Measurements from ENCODE around the gene ABRAXAS1.

Gene ABRAXAS1

DNA sequence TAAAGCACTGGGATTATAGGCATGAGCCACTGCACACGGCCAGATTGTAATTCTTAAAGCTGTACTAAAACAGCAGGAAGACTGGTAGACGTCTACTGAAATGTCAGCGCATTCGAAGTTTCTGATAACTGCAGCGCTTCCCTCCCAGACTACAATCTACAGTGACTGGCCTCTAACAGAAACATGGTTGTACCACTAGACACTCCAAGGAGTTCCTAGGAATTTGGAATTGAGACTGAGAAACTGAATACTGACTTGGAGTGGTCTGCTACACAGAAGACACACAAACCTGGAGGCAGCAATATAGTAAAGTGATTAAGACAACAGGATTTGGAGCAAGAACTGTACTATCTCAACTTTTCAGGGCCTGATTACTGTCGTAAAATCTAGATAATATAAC is 30.2 kb downstream of the ABRAXAS1 start:
- H3K4me3 ChIP-seq (ENCODE audit: low read depth, low read length), result peak overlapping the region; percentile 96

DNA sequence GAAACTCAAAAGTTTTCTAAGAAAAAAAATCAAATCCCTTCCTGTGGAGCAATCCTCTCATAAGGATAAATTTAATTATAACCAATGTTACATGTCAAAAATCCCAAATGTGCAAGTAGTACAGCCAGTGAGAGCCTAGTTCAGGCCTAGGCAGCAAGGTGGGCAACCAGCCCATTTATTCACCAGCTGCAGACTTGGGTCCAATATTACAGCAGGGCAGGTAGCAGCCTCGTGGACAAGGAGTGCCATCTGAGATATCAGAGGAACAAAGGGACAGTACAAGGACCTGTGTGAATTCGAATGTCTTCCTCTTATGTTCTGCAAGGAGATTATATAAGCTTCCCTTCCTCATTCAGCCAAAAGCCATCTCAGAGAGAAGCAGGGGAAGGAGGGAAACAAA is 35.9 kb downstream of the ABRAXAS1 start:
- no peak overlapping the region for H3K4me3 ChIP-seq (ENCODE audit: low read depth, low read length)

DNA sequence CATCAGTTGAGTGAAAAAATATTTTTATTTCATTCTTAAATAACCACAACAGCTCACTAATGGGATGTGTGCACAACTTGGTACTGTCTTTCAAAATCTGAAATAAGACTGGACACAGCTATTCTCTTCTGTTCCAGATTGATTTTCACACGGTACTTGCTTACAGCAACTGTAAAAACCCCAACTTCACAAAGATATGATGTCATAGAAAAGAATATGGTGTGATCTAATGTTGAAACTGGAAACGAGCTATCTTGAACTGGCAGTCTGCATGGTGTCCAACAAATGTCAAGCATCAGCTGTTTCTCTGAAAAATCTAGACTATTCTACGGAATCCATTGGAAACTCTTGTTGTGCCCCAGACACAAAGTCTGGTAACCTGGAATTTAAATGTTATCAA is 44.0 kb downstream of the ABRAXAS1 start:
- no peak overlapping the region for H3K4me3 ChIP-seq (ENCODE audit: low read depth, low read length)

DNA sequence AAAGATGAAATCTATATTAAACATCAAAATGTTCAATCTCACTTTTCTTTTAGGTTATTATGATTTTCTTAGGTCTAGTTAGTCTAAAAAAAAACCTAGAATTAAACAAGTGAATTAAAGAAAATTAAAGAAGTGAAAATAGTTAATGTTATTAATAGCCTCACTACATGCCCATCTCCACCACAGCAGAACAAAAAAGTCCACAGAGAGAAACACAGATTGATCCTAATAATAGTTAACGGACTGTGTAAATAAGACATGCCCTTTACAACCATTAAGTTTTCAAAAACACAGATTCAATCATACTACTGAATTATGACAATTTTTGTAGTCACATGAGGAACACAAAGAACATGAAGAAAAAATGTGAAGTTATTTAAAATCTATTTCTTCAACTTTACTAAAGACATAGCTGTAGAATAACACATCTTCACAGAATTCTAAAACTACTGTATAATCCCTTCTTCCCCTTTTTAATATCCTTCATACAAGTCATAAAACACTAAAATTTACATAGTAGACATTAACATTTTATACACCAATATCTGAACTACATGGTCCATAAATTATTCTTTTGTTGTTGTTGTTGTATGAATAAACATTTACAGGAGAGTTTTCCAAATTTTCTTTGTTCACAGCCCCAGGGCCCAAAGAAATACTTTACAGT is 44.6 kb downstream of the ABRAXAS1 start:
- no peak overlapping the region for H3K4me3 ChIP-seq (ENCODE audit: low read depth, low read length)

DNA sequence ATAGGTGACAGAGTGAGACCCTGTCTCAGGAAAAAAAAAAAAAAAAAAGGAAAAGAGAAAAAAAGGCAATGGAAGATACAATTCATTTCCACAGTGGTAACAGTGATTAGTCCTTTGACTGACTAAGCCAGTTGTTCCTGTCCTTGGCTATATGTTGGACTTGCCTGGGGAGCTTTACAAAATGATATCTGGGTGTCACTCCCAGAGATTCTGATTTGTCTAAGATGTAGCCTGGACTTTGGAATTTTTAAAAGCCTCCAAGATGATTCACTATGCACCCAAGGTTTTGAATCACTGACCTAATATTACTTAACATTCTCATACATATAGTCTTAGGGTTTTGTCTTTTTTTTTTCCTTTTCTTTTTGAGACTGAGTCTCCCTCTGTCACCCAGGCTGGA is 46.2 kb downstream of the ABRAXAS1 start:
- H3K4me3 ChIP-seq (ENCODE audit: low read depth, low read length), result no peak overlapping the region

DNA sequence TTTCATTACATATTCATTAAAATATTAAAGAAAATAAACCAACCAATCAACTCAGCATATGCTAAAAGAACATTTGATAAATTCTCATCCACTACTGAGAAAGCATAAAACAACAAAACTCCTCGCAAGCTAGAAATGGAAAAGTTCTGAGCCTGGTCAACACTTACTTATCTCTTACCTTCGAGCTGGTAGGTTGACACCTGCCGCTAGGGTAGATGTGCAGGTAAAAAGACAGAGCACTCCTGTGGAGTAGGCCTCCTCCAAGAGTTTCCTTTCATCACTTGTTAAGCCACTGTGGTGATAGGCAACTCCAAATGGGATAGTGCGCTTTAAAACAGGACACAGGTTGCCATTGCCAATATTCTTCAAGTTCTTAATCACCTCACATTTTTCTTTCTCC is 48.2 kb downstream of the ABRAXAS1 start:
- no peak overlapping the region for H3K4me3 ChIP-seq (ENCODE audit: low read depth, low read length)

DNA sequence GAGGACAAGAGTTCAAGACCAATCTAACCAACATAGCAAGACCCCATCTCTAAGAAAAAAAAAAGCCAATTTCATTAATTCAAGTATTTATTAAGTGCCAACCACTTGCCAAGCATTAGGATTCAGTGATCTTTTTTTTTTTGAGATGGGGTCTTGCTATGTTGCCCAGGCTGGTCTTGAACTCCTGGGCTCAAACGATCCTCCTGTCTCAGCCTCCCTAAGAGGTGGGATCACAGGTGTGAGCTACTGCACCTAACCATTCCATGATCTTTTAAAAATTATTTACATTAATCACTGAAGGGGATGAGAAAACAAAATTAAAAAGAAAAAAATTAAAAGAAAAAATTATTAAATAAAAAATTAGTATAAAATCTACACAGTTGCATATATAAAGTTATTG is 53.7 kb downstream of the ABRAXAS1 start:
- H3K4me3 ChIP-seq (ENCODE audit: low read depth, low read length), result no peak overlapping the region

DNA sequence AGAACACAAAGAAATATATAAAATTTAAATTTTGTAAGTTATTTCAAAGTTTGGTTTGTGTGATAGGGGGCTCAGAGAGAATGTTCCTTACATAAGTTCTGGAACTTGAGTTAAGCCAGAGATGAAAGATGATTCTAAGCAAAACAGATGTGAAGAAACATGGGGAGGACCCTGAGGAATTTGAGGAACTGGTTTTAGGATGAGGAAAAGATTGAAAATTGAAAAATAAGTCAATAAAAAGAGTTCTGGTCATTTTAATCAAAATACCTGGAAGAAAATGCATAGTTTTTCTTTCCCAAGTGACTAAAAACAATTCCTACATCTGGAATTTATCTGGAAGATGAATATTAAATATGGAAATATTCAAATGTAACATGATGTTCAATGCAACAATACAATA is 66.7 kb downstream of the ABRAXAS1 start:
- H3K4me3 ChIP-seq (ENCODE audit: low read depth, low read length), result no peak overlapping the region

DNA sequence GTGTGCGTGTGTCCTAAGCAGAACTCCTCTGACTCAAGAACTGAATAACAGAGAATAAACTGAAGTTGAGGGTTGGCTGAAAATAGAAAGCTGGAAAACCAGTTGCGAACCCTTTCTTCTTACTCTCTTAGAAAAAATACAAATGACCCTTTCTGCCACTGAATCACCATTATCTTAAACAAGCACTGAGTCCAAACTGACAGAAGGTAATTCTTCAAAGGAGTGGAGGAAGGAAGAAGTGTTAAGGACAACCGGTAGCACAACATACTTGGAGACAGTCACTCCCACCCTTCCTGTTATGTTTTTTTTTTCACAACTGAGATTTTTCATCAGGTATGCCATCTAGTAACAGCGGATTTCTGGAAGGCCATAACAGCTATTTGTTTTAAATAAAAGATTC is 67.3 kb downstream of the ABRAXAS1 start:
- H3K4me3 ChIP-seq (ENCODE audit: low read depth, low read length), result no peak overlapping the region

DNA sequence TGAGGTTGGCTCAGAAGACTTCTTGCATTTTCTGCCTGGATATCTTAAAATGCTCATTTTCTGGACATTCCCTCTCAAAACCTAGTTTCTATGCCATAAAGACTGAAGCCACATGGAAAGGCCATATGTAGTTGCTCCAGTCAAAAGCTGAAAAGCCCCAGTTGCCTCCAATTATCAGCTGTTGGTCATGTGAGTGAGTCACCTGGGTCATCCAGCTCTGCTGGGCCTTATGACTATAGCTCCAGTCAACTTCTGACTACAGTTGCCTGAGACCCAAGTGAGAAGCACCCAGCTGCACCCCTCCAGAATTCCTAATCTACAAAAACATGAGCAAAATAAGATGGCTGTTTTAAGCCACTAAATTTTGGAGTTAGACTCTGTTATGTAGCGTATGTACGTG is 71.2 kb downstream of the ABRAXAS1 start:
- no peak overlapping the region for H3K4me3 ChIP-seq (ENCODE audit: low read depth, low read length)

Data from iPS-11a (cell line).